HepG2 (cell line): ENCODE data around the gene GPR158. TPM values are rescaled to one million over a fixed set of nuclear protein-coding genes. Genes with fewer than 3 reads are reported as not detected.

Experiments used
- ATAC-seq: fragments of 200-7000 bp; cut with Tn5 transposase; 3 replicates; pipeline ENCODE4 v1.9.1; 2020; ENCODE audit warnings: mild to moderate bottlenecking, moderate library complexity
- BruUV-seq: library from RNA; stranded (reverse); fragments of 400-500 nt; replicated peaks from 2 replicates; lab custom pipeline; 2021; lab: Mats Ljungman, UMichigan
- CTCF ChIA-PET: fragments of 300-600 bp; formaldehyde crosslinking; extraction: SDS; loops from one replicate; lab custom pipeline; 2021; ENCODE audit warnings: low total read pairs, inconsistent platforms, low intra/inter-chr PET ratio; lab: Yijun Ruan, JAX
- POLR2A ChIA-PET: fragments of 350-600 bp; sonication (Branson Sonifier 250); formaldehyde crosslinking; loops from one replicate; lab custom pipeline; 2020; ENCODE audit warnings: antibody characterized with exemption, inconsistent platforms; lab: Yijun Ruan, JAX
- DNase-seq: peaks from one replicate; pipeline ENCODE4 v3.0.0-alpha.2; 2015; ENCODE audit warnings: low spot score
- FAIRE-seq: peaks from 3 replicates; lab custom pipeline; 2011; peaks lifted over from hg19 to GRCh38; lab: Jason Lieb, UNC
- H2AFZ ChIP-seq: one replicate; pipeline ENCODE4 v1.6.1; 2011; ENCODE audit warnings: low read length, inconsistent platforms
- H3K27ac ChIP-seq: fragments of 300-600 bp; 3 replicates; pipeline ENCODE4 v1.8.0; 2011; ENCODE audit warnings: mixed run types, mild to moderate bottlenecking, mixed read lengths, low read length, inconsistent platforms; ENCODE audit not compliant: insufficient read depth; ENCODE audit errors: extremely low read length
- H3K27me3 ChIP-seq, 2 experiments: fragments of 200-600 bp in 1 of 2; 2 replicates in 1 of 2; 3 replicates in 1 of 2; pipeline versions ENCODE4 v1.6.0 to v1.8.0; 2011; ENCODE audit warnings: low read length in 2 of 2, mild to moderate bottlenecking in 2 of 2, moderate library complexity in 2 of 2, inconsistent platforms in 1 of 2; ENCODE audit not compliant: insufficient read depth in 2 of 2, control insufficient read depth in 1 of 2
- H3K36me3 ChIP-seq, 2 experiments: fragments of 200-600 bp in 1 of 2; replicated peaks in 1 of 2; 2 replicates in 1 of 2; 3 replicates in 1 of 2; pipeline versions ENCODE4 v1.5.1 to v1.8.0; 2011; ENCODE audit warnings: low read length in 2 of 2, inconsistent platforms in 1 of 2; ENCODE audit not compliant: insufficient read depth in 2 of 2, control insufficient read depth in 1 of 2
- H3K4me1 ChIP-seq: 2 replicates; pipeline ENCODE4 v1.5.1; 2012; ENCODE audit warnings: low read length, inconsistent platforms; ENCODE audit not compliant: insufficient read depth
- H3K4me2 ChIP-seq: 2 replicates; pipeline ENCODE4 v1.6.0; 2011; ENCODE audit warnings: low read depth, low read length, inconsistent platforms
- H3K4me3 ChIP-seq, 3 experiments: fragments of 200-600 bp in 1 of 3; sonication (generic), shearing (Covaris generic) in 1 of 3; replicated peaks in 1 of 3; 2 replicates each; pipeline ENCODE4 v1.5.1; 2011 to 2016; ENCODE audit warnings: low read length in 3 of 3, inconsistent platforms in 2 of 3, low read depth in 2 of 3, mild to moderate bottlenecking in 2 of 3, control low read depth in 1 of 3, mixed read lengths in 1 of 3; ENCODE audit not compliant: insufficient read depth in 1 of 3
- H3K79me2 ChIP-seq: one replicate; pipeline ENCODE4 v1.6.1; 2011; ENCODE audit warnings: low read length, inconsistent platforms; ENCODE audit not compliant: insufficient read depth
- H3K9ac ChIP-seq: 2 replicates; pipeline ENCODE4 v1.6.0; 2011; ENCODE audit warnings: mild to moderate bottlenecking, low read depth, low read length, inconsistent platforms; ENCODE audit not compliant: insufficient read depth
- H3K9me3 ChIP-seq: 2 replicates; pipeline ENCODE4 v1.5.1; 2012; ENCODE audit warnings: mild to moderate bottlenecking, low read length
- H4K20me1 ChIP-seq: 2 replicates; pipeline ENCODE4 v1.6.0; 2011; ENCODE audit warnings: inconsistent platforms, mild to moderate bottlenecking, low read length, moderate library complexity; ENCODE audit not compliant: insufficient read depth
- FOSL1 ChIP-seq: sonication (generic); formaldehyde crosslinking; IDR thresholded peaks from 2 replicates; pipeline ENCODE4 v1.9.0; 2021; ENCODE audit warnings: missing genetic modification reagents, borderline replicate concordance
- HDAC2 ChIP-seq: sonication (generic); formaldehyde crosslinking; IDR thresholded peaks from 2 replicates; pipeline ENCODE4 v1.4.0; 2020; ENCODE audit warnings: missing genetic modification reagents
- NFRKB ChIP-seq: fragments of 450-650 bp; IDR thresholded peaks from 2 replicates; pipeline ENCODE4 v1.6.1; 2017
- ZNF619 ChIP-seq: sonication (generic); formaldehyde crosslinking; IDR thresholded peaks from 2 replicates; pipeline ENCODE4 v1.4.0; 2020; ENCODE audit warnings: mild to moderate bottlenecking, missing genetic modification reagents
- ZNF816 ChIP-seq: sonication (generic); formaldehyde crosslinking; IDR thresholded peaks from 2 replicates; pipeline ENCODE4 v1.8.0; 2022; ENCODE audit warnings: missing genetic modification reagents, mild to moderate bottlenecking, borderline replicate concordance
- WGBS: methylation state at CpG from one replicate; pipeline ENCODE4 v1.1.6; 2017; ENCODE audit warnings: low lambda C conversion rate; 5-methylcytosine and 5-hydroxymethylcytosine counted together
- in situ Hi-C: cut with HindIII; loops from 2 replicates; pipeline ENCODE4 v1.10.0; 2017; ENCODE audit warnings: low pct_unique_long_range_greater_than_20kb; ENCODE audit not compliant: extremely low pct_ligation_motif_present
- intact Hi-C: fragments of 100-400 bp; cut with micrococcal nuclease; formaldehyde crosslinking; loops from one replicate; pipeline ENCODE4 v1.10.0; 2022; ENCODE audit not compliant: unreplicated experiment
- polyA plus RNA-seq, 8 experiments: library from polyadenylated mRNA; depleted of rRNA in 3 of 8; stranded (reverse) in 7 of 8; unstranded in 1 of 8; fragments of >200 nt; fragmentation: Illumina TruSeq in 4 of 8; extraction: Trizol in 4 of 8; gene quantifications; 2 replicates each; pipeline versions ENCODE4 v1.2.1 to v1.2.3, GENCODE V29; 2011 to 2016; ENCODE audit warnings: low read depth in 4 of 8, missing spikeins in 1 of 8, mixed read lengths in 1 of 8; ENCODE audit not compliant: insufficient read depth in 1 of 8
- total RNA-seq, 5 experiments: library from RNA; depleted of rRNA; stranded (reverse); fragments of >200 nt; fragmentation: Illumina TruSeq; extraction: Trizol; gene quantifications; 2 replicates each; pipeline ENCODE4 v1.2.3, GENCODE V29; 2016; ENCODE audit warnings: low read depth in 1 of 5
- TF ChIP-seq, protein P1 (sequence below): sonication (generic); formaldehyde crosslinking; IDR thresholded peaks from 2 replicates; pipeline ENCODE4 v1.4.0; 2020; ENCODE audit warnings: mild to moderate bottlenecking, missing genetic modification reagents
- TF ChIP-seq, protein P2 (sequence below): sonication (generic); formaldehyde crosslinking; IDR thresholded peaks from 2 replicates; pipeline ENCODE4 v1.4.0; 2020; ENCODE audit warnings: low read depth, missing genetic modification reagents

The GPR158 gene
- total and polyA plus RNA-seq, 2 of the 13 experiments (the other 11 are each of a cell fraction or from before 2014, with no cell fraction given) = not detected

DNA sequence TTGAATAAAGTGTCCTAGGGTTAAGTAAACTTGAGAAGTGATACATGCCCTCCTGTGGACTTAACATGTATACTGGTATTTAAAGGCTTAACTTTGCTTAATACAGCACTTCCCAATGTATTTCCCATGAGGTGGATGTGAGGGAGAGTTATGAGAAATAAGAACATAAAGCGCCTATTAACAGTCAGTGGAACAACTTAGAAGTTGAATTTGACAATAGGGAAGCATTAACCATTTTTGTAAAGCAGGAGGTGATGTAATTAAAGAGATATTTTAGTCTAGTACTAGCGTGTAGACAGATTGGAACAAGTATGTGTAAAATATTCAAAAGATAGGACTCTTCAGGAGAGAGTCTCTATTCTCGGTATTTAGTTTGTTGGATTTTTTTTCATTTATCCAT is 322.4 kb downstream of the GPR158 start (continued):
- TF ChIP-seq, protein P1, sequence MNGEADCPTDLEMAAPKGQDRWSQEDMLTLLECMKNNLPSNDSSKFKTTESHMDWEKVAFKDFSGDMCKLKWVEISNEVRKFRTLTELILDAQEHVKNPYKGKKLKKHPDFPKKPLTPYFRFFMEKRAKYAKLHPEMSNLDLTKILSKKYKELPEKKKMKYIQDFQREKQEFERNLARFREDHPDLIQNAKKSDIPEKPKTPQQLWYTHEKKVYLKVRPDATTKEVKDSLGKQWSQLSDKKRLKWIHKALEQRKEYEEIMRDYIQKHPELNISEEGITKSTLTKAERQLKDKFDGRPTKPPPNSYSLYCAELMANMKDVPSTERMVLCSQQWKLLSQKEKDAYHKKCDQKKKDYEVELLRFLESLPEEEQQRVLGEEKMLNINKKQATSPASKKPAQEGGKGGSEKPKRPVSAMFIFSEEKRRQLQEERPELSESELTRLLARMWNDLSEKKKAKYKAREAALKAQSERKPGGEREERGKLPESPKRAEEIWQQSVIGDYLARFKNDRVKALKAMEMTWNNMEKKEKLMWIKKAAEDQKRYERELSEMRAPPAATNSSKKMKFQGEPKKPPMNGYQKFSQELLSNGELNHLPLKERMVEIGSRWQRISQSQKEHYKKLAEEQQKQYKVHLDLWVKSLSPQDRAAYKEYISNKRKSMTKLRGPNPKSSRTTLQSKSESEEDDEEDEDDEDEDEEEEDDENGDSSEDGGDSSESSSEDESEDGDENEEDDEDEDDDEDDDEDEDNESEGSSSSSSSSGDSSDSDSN (CRISPR knock-in tag) = no peak
- no peak for TF ChIP-seq FOSL1

DNA sequence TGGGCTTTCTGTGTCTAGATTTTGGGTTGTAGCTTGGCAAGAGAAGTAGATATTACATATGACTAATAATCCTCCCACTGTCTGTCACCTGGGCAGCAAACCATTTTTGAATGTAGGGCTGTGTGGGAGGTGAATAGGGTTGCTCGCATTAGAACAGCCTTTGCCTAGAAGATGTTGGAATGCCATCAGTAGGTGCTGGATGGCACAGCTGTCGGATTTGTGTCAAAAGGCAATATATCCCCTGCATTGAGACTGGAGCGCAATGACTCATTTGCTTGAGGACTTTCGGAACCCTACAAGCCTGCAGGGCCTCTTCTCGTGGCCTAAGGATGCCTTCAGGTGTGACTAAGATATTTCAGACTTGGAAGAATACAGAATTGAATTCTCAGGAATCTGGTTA is 323.8 kb downstream of the GPR158 start:
- H3K27ac ChIP-seq = no peak overlapping the region
- ChIA-PET CTCF (no interaction called here), POLR2A (no interaction called here)
- no peaks in the 10 kb centered on the region for H3K9me3 ChIP-seq
- no peaks in the 10 kb centered on the region for H4K20me1 ChIP-seq
- no peaks in the 10 kb centered on the region for H3K79me2 ChIP-seq
- DNase-seq (no peak), ATAC-seq (no peak), FAIRE-seq (no peak)
- no peak overlapping the region for H3K4me2 ChIP-seq
- no peaks in the 10 kb centered on the region for H3K36me3 ChIP-seq
- intact Hi-C loops (no loop called here), in situ Hi-C loops (no loop called here)
- H3K4me1 ChIP-seq = no peaks in the 10 kb centered on the region
- H3K9ac ChIP-seq = no peak overlapping the region
- H2AFZ ChIP-seq = no peak overlapping the region
- H3K27me3 ChIP-seq = 0 out of 5 replicates have a peak, but pooled peaks cover 0 to 3% of the 10 kb centered on the region in 2 experiments
- WGBS = 0% methylated on average over 5 of the region's 5 CpGs
- BruUV-seq = no TSS peak
- no peak for TF ChIP-seq HDAC2 (CRISPR knock-in tag)
- TF ChIP-seq NFRKB = no peak
- no peak for TF ChIP-seq ZNF816 (CRISPR knock-in tag)
- TF ChIP-seq ZNF619 (CRISPR knock-in tag) = no peak
- TF ChIP-seq, protein P2, sequence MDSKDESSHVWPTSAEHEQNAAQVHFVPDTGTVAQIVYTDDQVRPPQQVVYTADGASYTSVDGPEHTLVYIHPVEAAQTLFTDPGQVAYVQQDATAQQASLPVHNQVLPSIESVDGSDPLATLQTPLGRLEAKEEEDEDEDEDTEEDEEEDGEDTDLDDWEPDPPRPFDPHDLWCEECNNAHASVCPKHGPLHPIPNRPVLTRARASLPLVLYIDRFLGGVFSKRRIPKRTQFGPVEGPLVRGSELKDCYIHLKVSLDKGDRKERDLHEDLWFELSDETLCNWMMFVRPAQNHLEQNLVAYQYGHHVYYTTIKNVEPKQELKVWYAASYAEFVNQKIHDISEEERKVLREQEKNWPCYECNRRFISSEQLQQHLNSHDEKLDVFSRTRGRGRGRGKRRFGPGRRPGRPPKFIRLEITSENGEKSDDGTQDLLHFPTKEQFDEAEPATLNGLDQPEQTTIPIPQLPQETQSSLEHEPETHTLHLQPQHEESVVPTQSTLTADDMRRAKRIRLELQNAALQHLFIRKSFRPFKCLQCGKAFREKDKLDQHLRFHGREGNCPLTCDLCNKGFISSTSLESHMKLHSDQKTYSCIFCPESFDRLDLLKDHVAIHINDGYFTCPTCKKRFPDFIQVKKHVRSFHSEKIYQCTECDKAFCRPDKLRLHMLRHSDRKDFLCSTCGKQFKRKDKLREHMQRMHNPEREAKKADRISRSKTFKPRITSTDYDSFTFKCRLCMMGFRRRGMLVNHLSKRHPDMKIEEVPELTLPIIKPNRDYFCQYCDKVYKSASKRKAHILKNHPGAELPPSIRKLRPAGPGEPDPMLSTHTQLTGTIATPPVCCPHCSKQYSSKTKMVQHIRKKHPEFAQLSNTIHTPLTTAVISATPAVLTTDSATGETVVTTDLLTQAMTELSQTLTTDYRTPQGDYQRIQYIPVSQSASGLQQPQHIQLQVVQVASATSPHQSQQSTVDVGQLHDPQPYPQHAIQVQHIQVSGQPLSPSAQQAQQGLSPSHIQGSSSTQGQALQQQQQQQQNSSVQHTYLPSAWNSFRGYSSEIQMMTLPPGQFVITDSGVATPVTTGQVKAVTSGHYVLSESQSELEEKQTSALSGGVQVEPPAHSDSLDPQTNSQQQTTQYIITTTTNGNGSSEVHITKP (CRISPR knock-in tag) = no peak
- TF ChIP-seq, all 625 proteins: peak for 0
- no peak overlapping the region for H3K4me3 ChIP-seq
